K562 (cell line): Measurements from ENCODE around the gene YJEFN3. TPM values are rescaled to one million over a fixed set of nuclear protein-coding genes. Genes with fewer than 3 reads are reported as not detected.

Experiments
- ATAC-seq: fragments of 200-7000 bp; cut with Tn5 transposase; 3 replicates; pipeline ENCODE4 v1.9.1; 2020; ENCODE audit warnings: moderate library complexity
- BruUV-seq: library from RNA; stranded (reverse); fragments of 400-500 nt; replicated peaks from 2 replicates; lab custom pipeline; 2021; lab: Mats Ljungman, UMichigan
- CTCF ChIA-PET: fragments of 300-600 bp; formaldehyde crosslinking; extraction: SDS; loops from one replicate; lab custom pipeline; 2021; ENCODE audit warnings: low intra/inter-chr PET ratio; lab: Yijun Ruan, JAX
- POLR2A ChIA-PET: fragments of 300-600, 350-650 bp; sonication (Branson Sonifier 250); formaldehyde crosslinking; extraction: SDS; loops from one replicate; lab custom pipeline; 2021; ENCODE audit warnings: antibody characterized with exemption, inconsistent platforms; lab: Yijun Ruan, JAX
- DNase-seq, 4 experiments: peaks; one replicate each; pipeline versions ENCODE4 v3.0.0 to v3.0.0-alpha.2; 2011 to 2018; ENCODE audit warnings: low spot score in 3 of 4, mixed read lengths in 3 of 4; ENCODE audit errors: extremely low read depth in 1 of 4
- FAIRE-seq: peaks from 2 replicates; lab custom pipeline; 2011; peaks lifted over from hg19 to GRCh38; lab: Jason Lieb, UNC
- H2AFZ ChIP-seq: 2 replicates; pipeline ENCODE4 v1.6.0; 2011; ENCODE audit warnings: low read depth, low read length, control low read depth, inconsistent platforms
- H3K27ac ChIP-seq: fragments of 200-600 bp; 3 replicates; pipeline ENCODE4 v1.8.0; 2011; ENCODE audit warnings: low read depth, mild to moderate bottlenecking, control low read depth, inconsistent platforms, low read length, moderate library complexity, mixed read lengths; ENCODE audit errors: extremely low read depth
- H3K27me3 ChIP-seq, 2 experiments: fragments of 300-600 bp in 1 of 2; 2 replicates in 1 of 2; 3 replicates in 1 of 2; pipeline versions ENCODE4 v1.6.0 to v1.8.0; 2011; ENCODE audit warnings: inconsistent platforms in 2 of 2, low read length in 2 of 2, mild to moderate bottlenecking in 1 of 2, mixed read lengths in 1 of 2, moderate library complexity in 1 of 2; ENCODE audit not compliant: control insufficient read depth in 2 of 2, insufficient read depth in 2 of 2
- H3K36me3 ChIP-seq: fragments of 300-600 bp; 3 replicates; pipeline ENCODE4 v1.8.0; 2011; ENCODE audit warnings: mild to moderate bottlenecking, low read length, inconsistent platforms; ENCODE audit not compliant: control insufficient read depth, insufficient read depth
- H3K4me1 ChIP-seq, 2 experiments: fragments of 200-600 bp in 1 of 2; replicated peaks in 1 of 2; 2 replicates in 1 of 2; 3 replicates in 1 of 2; pipeline versions ENCODE4 v1.5.1 to v1.8.0; 2011; ENCODE audit warnings: inconsistent platforms in 2 of 2, low read length in 2 of 2, mild to moderate bottlenecking in 1 of 2, mixed read lengths in 1 of 2, moderate library complexity in 1 of 2; ENCODE audit not compliant: control insufficient read depth in 2 of 2, insufficient read depth in 2 of 2
- H3K4me2 ChIP-seq: 2 replicates; pipeline ENCODE4 v1.6.1; 2011; ENCODE audit warnings: low read length, control low read depth, inconsistent platforms, mixed read lengths; ENCODE audit not compliant: insufficient read depth
- H3K4me3 ChIP-seq: fragments of 200-600 bp; sonication (generic), shearing (Covaris generic); 2 replicates; pipeline ENCODE4 v1.5.1; 2016; ENCODE audit warnings: control low read depth, inconsistent platforms
- H3K79me2 ChIP-seq: fragments of 200-600 bp; 3 replicates; pipeline ENCODE4 v1.8.0; 2011; ENCODE audit warnings: low read length, inconsistent platforms; ENCODE audit not compliant: control insufficient read depth, insufficient read depth
- H3K9ac ChIP-seq, 2 experiments: 2 replicates each; pipeline versions ENCODE4 v1.6.0 to v1.6.1; 2011; ENCODE audit warnings: low read depth in 2 of 2, low read length in 2 of 2, control low read depth in 1 of 2, inconsistent platforms in 1 of 2, mild to moderate bottlenecking in 1 of 2, mixed read lengths in 1 of 2; ENCODE audit not compliant: insufficient read depth in 1 of 2
- H3K9me1 ChIP-seq: one replicate; pipeline ENCODE4 v1.6.0; 2011; ENCODE audit warnings: inconsistent platforms, mild to moderate bottlenecking, low read length, moderate library complexity; ENCODE audit not compliant: control insufficient read depth, insufficient read depth
- H3K9me3 ChIP-seq: replicated peaks from 2 replicates; pipeline ENCODE4 v1.5.1; 2011; ENCODE audit warnings: low read depth, low read length, inconsistent platforms; ENCODE audit not compliant: control insufficient read depth, insufficient read depth
- H4K20me1 ChIP-seq: replicated peaks from 2 replicates; pipeline ENCODE4 v1.6.1; 2011; ENCODE audit warnings: low read length, inconsistent platforms, mixed read lengths; ENCODE audit not compliant: control insufficient read depth, insufficient read depth
- HLTF ChIP-seq: fragments of 450-650 bp; IDR thresholded peaks from 2 replicates; pipeline ENCODE4 v1.6.1; 2016
- KDM5B ChIP-seq: fragments of 200-600 bp; sonication (generic); IDR thresholded peaks from 2 replicates; pipeline ENCODE4 v1.6.1; 2012; ENCODE audit warnings: low read depth, mild to moderate bottlenecking, moderate library complexity, low read length, control low read depth, inconsistent platforms; ENCODE audit not compliant: insufficient replicate concordance
- POLR2AphosphoS5 ChIP-seq: IDR thresholded peaks from 2 replicates; pipeline ENCODE4 v1.6.1; 2011; ENCODE audit warnings: mild to moderate bottlenecking, low read depth, low read length, moderate library complexity; ENCODE audit not compliant: control insufficient read depth, insufficient read depth
- U2AF1 ChIP-seq: fragments of 200-400 bp; formaldehyde crosslinking; optimal IDR thresholded peaks from 2 replicates; pipeline ENCODE3; 2017; ENCODE audit warnings: mild to moderate bottlenecking, low read depth, low read length, moderate library complexity
- ZNF232 ChIP-seq: sonication (generic); formaldehyde crosslinking; IDR thresholded peaks from 2 replicates; pipeline ENCODE4 v1.8.0; 2022; ENCODE audit warnings: mild to moderate bottlenecking, missing genetic modification reagents
- ZNF347 ChIP-seq: fragments of 450-650 bp; formaldehyde crosslinking; IDR thresholded peaks from 2 replicates; pipeline ENCODE4 v1.4.0; 2020; ENCODE audit warnings: low read depth, mild to moderate bottlenecking, moderate library complexity
- ZNF561 ChIP-seq: fragments of 450-650 bp; formaldehyde crosslinking; conservative IDR thresholded peaks from 2 replicates; pipeline ENCODE4 v1.4.0; 2020; ENCODE audit warnings: mild to moderate bottlenecking, moderate library complexity
- WGBS: fragments of 100-300 bp; shearing (Covaris generic); methylation state at CpG from one replicate; pipeline ENCODE4 v1.1.6; 2016; ENCODE audit warnings: low coverage, mixed read lengths; ENCODE audit not compliant: insufficient coverage; ENCODE audit errors: missing lambda C conversion rate; 5-methylcytosine and 5-hydroxymethylcytosine counted together
- in situ Hi-C: fragments of 300-500 bp; cut with MboI; formaldehyde crosslinking; loops from 4 replicates; pipeline ENCODE4 v1.15.0; 2018; ENCODE audit warnings: inconsistent platforms, mixed read lengths
- intact Hi-C: fragments of 100-400 bp; cut with micrococcal nuclease; formaldehyde crosslinking; loops from 2 replicates; pipeline ENCODE4 v1.14.2; 2022
- polyA plus RNA-seq, 8 experiments: library from polyadenylated mRNA; depleted of rRNA in 4 of 8; stranded (reverse) in 5 of 8; unstranded in 3 of 8; fragments of >200 nt; fragmentation: Nextera tagmentation in 2 of 8; fragmentation: Illumina TruSeq in 1 of 8; extraction: Ambion mirVana in 2 of 8; extraction: Trizol in 1 of 8; gene quantifications; 2 replicates each; pipeline versions ENCODE4 v1.2.1 to v1.2.3, GENCODE V29; 2011 to 2014; ENCODE audit warnings: inconsistent platforms in 1 of 8, missing spikeins in 1 of 8
- total RNA-seq, 7 experiments: library from RNA; depleted of rRNA in 6 of 7; stranded (reverse); fragments of >200 nt in 6 of 7; fragmentation: Illumina TruSeq in 2 of 7; extraction: Trizol in 2 of 7; gene quantifications; 2 replicates each; pipeline versions ENCODE4 v1.2.1 to v1.2.3, GENCODE V29; 2011 to 2021; ENCODE audit warnings: low replicate concordance in 1 of 7
- TF ChIP-seq, protein P1 (sequence below): IDR thresholded peaks from 2 replicates; pipeline ENCODE4 v1.6.1; 2012; ENCODE audit warnings: low read depth, low read length, improper control_type of control experiment, borderline replicate concordance
- TF ChIP-seq, protein P2 (sequence below): fragments of 450-650 bp; conservative IDR thresholded peaks from 2 replicates; pipeline ENCODE4 v1.6.1; 2016; ENCODE audit warnings: missing genetic modification characterization, low read depth, mild to moderate bottlenecking, missing compliant biosample characterization, moderate library complexity
- TF ChIP-seq, protein P3 (sequence below), 2 experiments: fragments of 150-350 bp in 1 of 2; IDR thresholded peaks; 2 replicates each; pipeline ENCODE4 v1.6.1; 2012 to 2016; ENCODE audit warnings: low read depth in 2 of 2, low read length in 2 of 2, mild to moderate bottlenecking in 1 of 2, moderate library complexity in 1 of 2
- TF ChIP-seq, protein P4 (sequence below), 2 experiments: fragments of 450-650 bp; IDR thresholded peaks; 2 replicates each; pipeline ENCODE4 v1.6.1; 2016

Gene YJEFN3
- total and polyA plus RNA-seq, 9 of the 15 experiments (the other 6 are each of a cell fraction or from before 2014, with no cell fraction given) = 0.04 to 5.8 (median 1.3) TPM; not detected in 1

DNA sequence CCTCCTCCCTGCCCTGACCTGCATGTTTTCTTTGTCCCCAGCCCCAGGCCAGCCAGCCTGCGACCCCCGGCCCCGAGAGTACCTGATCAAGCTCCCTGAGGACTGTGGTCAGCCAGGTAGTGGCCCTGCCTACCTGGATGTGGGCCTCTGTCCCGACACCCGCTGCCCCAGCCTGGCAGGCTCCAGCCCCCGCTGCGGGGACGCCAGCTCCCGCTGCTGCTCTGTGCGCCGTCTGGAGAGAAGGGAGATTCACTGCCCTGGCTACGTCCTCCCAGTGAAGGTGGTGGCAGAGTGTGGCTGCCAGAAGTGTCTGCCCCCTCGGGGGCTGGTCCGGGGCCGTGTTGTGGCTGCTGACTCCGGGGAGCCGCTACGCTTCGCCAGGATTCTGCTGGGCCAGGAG is 14.9 kb downstream of the YJEFN3 start (continued):
- TF ChIP-seq, protein P1, sequence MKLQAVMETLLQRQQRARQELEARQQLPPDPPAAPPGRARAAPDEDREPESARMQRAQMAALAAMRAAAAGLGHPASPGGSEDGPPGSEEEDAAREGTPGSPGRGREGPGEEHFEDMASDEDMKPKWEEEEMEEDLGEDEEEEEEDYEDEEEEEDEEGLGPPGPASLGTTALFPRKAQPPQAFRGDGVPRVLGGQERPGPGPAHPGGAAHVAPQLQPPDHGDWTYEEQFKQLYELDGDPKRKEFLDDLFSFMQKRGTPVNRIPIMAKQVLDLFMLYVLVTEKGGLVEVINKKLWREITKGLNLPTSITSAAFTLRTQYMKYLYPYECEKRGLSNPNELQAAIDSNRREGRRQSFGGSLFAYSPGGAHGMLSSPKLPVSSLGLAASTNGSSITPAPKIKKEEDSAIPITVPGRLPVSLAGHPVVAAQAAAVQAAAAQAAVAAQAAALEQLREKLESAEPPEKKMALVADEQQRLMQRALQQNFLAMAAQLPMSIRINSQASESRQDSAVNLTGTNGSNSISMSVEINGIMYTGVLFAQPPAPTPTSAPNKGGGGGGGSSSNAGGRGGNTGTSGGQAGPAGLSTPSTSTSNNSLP = no peak
- TF ChIP-seq POLR2AphosphoS5 = no peak

DNA sequence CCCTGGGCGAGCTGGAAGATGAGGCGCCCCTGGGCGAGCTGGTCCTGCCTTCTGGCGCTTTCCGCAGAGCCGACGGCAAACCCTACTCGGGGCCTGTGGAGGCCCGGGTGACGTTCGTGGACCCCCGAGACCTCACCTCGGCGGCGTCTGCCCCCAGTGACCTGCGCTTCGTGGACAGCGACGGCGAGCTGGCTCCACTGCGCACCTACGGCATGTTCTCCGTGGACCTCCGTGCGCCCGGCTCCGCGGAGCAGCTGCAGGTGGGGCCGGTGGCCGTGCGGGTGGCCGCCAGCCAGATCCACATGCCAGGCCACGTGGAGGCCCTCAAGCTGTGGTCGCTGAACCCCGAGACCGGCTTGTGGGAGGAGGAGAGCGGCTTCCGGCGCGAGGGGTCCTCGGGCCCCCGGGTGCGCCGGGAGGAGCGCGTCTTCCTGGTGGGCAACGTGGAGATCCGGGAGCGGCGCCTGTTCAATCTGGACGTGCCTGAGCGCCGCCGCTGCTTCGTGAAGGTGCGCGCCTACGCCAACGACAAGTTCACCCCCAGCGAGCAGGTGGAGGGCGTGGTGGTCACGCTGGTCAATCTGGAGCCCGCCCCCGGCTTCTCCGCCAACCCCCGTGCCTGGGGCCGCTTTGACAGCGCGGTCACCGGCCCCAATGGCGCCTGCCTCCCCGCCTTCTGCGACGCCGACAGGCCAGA is 15.7 kb downstream of the YJEFN3 start:
- Histone ChIP-seq H3K4me2 (no peak overlapping the region), H4K20me1 (no peaks in the 10 kb centered on the region), H3K4me1 (peaks cover 2 to 71% of the 10 kb centered on the region in 2 experiments; a peak in 2 of 5 replicates), H2AFZ (no peak overlapping the region), H3K27me3 (peaks cover 3 to 29% of the 10 kb centered on the region in 2 experiments; a peak in 4 of 5 replicates), H3K9ac (no peak overlapping the region), H3K27ac (no peak overlapping the region), H3K79me2 (no peaks in the 10 kb centered on the region), H3K4me3 (no peak overlapping the region), H3K9me3 (no peaks in the 10 kb centered on the region; the same call in 1 of the 2 replicates), H3K36me3 (no peaks in the 10 kb centered on the region), H3K9me1 (no peaks in the 10 kb centered on the region)
- ChIA-PET POLR2A (interaction anchor here (0.6 to 0.8 kb wide), 3 partner anchors 12 to 348 kb away, joined by 3 to 6 read pairs (median 4); no protein-coding TSS in a partner anchor), CTCF (no interaction called here)
- FAIRE-seq = no peak
- no peak for DNase-seq
- ATAC-seq = no peak
- in situ Hi-C loops = loop anchor here (25.0 kb wide), 1 partner anchor 93 kb away; the partner anchor contains the start of genes GMIP and LPAR2
- intact Hi-C loops = no loop called here
- BruUV-seq = no TSS peak
- 78% methylated on average over 24 of the region's 75 CpGs for WGBS
- no peak for TF ChIP-seq HLTF
- TF ChIP-seq, protein P2, sequence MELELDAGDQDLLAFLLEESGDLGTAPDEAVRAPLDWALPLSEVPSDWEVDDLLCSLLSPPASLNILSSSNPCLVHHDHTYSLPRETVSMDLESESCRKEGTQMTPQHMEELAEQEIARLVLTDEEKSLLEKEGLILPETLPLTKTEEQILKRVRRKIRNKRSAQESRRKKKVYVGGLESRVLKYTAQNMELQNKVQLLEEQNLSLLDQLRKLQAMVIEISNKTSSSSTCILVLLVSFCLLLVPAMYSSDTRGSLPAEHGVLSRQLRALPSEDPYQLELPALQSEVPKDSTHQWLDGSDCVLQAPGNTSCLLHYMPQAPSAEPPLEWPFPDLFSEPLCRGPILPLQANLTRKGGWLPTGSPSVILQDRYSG (tag) = no peak
- no peak for TF ChIP-seq KDM5B
- TF ChIP-seq ZNF561 (CRISPR knock-in tag) = no peak
- no peak for TF ChIP-seq ZNF347 (CRISPR knock-in tag)
- no peak for TF ChIP-seq ZNF232
- TF ChIP-seq U2AF1 = no peak
- TF ChIP-seq, protein P3, sequence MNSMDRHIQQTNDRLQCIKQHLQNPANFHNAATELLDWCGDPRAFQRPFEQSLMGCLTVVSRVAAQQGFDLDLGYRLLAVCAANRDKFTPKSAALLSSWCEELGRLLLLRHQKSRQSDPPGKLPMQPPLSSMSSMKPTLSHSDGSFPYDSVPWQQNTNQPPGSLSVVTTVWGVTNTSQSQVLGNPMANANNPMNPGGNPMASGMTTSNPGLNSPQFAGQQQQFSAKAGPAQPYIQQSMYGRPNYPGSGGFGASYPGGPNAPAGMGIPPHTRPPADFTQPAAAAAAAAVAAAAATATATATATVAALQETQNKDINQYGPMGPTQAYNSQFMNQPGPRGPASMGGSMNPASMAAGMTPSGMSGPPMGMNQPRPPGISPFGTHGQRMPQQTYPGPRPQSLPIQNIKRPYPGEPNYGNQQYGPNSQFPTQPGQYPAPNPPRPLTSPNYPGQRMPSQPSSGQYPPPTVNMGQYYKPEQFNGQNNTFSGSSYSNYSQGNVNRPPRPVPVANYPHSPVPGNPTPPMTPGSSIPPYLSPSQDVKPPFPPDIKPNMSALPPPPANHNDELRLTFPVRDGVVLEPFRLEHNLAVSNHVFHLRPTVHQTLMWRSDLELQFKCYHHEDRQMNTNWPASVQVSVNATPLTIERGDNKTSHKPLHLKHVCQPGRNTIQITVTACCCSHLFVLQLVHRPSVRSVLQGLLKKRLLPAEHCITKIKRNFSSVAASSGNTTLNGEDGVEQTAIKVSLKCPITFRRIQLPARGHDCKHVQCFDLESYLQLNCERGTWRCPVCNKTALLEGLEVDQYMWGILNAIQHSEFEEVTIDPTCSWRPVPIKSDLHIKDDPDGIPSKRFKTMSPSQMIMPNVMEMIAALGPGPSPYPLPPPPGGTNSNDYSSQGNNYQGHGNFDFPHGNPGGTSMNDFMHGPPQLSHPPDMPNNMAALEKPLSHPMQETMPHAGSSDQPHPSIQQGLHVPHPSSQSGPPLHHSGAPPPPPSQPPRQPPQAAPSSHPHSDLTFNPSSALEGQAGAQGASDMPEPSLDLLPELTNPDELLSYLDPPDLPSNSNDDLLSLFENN (IDR thresholded peaks at IDR 0.05; ENCODE audit: low read depth in 2 of 2, low read length in 2 of 2) = no peak
- TF ChIP-seq, protein P4, sequence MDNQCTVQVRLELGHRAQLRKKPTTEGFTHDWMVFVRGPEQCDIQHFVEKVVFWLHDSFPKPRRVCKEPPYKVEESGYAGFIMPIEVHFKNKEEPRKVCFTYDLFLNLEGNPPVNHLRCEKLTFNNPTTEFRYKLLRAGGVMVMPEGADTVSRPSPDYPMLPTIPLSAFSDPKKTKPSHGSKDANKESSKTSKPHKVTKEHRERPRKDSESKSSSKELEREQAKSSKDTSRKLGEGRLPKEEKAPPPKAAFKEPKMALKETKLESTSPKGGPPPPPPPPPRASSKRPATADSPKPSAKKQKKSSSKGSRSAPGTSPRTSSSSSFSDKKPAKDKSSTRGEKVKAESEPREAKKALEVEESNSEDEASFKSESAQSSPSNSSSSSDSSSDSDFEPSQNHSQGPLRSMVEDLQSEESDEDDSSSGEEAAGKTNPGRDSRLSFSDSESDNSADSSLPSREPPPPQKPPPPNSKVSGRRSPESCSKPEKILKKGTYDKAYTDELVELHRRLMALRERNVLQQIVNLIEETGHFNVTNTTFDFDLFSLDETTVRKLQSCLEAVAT (IDR thresholded peaks at IDR 0.05) = no peak
